ENCODE results near the gene SYNGR3.
"Not testable (repeated sequence)": the region's sequence is repeated elsewhere in the genome, so short reads cannot be mapped to it uniquely, and the experiment has no call there.

DNA sequence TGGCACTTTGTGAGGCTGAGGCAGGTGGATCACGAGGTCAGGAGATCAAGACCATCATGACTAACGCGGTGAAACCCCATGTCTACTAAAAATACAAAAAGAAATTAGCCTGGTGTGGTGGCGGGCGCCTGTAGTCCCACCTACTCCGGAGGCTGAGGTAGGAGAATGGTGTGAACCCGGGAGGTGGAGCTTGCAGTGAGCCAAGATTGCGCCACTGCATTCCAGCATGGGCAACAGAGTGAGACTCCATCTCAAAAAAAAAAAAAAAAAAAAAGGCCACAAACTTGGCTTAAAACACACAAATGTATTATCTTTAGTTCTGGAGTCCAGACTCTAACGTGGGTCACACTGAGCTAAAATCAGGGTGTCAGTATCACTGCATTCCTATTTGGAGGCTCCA lies 22.0 kb downstream of the SYNGR3 start:
- TF ChIP-seq, protein P1, sequence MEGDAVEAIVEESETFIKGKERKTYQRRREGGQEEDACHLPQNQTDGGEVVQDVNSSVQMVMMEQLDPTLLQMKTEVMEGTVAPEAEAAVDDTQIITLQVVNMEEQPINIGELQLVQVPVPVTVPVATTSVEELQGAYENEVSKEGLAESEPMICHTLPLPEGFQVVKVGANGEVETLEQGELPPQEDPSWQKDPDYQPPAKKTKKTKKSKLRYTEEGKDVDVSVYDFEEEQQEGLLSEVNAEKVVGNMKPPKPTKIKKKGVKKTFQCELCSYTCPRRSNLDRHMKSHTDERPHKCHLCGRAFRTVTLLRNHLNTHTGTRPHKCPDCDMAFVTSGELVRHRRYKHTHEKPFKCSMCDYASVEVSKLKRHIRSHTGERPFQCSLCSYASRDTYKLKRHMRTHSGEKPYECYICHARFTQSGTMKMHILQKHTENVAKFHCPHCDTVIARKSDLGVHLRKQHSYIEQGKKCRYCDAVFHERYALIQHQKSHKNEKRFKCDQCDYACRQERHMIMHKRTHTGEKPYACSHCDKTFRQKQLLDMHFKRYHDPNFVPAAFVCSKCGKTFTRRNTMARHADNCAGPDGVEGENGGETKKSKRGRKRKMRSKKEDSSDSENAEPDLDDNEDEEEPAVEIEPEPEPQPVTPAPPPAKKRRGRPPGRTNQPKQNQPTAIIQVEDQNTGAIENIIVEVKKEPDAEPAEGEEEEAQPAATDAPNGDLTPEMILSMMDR (conservative IDR thresholded peaks at IDR 0.05 in 1 of 2, IDR thresholded peaks at IDR 0.05 in 1 of 2; ENCODE audit: extremely low read depth in 1 of 2, insufficient read depth in 1 of 2, low read depth in 1 of 2, low read length in 2 of 2): not testable (repeated sequence)
- not testable (repeated sequence) for TF ChIP-seq EZH2 (IDR thresholded peaks at IDR 0.05; ENCODE audit: borderline replicate concordance, low read length)
